NB4 (cell line): ENCODE results near the gene CD300LB.

ENCODE experiments used
- CTCF ChIP-seq: IDR thresholded peaks from one replicate; pipeline ENCODE4 v1.5.1; 2012; ENCODE audit warnings: low read depth, low read length
- POLR2A ChIP-seq: IDR thresholded peaks from 2 replicates; pipeline ENCODE4 v1.6.1; 2011; ENCODE audit warnings: mild to moderate bottlenecking; ENCODE audit not compliant: insufficient read length; ENCODE audit errors: extremely low read depth

GRCh38 chr17:74571621-74572270, 40.5 kb upstream of the CD300LB start:
- TF ChIP-seq CTCF (no peak), POLR2A (no peak)
